IMR-90 (cell line): ENCODE data around the gene SOD1. TPM values are rescaled to one million over a fixed set of nuclear protein-coding genes. Genes with fewer than 3 reads are reported as not detected.
"Not testable (repeated sequence)": the region's sequence is repeated elsewhere in the genome, so short reads cannot be mapped to it uniquely, and the experiment has no call there.

Experiments
- ATAC-seq: fragments of 200-7000 bp; cut with Tn5 transposase; 2 replicates; pipeline ENCODE4 v1.9.1; 2020; ENCODE audit warnings: low read depth, mild to moderate bottlenecking, moderate library complexity
- BruUV-seq: library from RNA; stranded (reverse); fragments of 400-500 nt; replicated peaks from 2 replicates; lab custom pipeline; 2021; lab: Mats Ljungman, UMichigan
- CTCF ChIA-PET: fragments of 300-600 bp; formaldehyde crosslinking; extraction: SDS; loops from one replicate; lab custom pipeline; 2021; ENCODE audit warnings: antibody characterized with exemption; lab: Yijun Ruan, JAX
- POLR2A ChIA-PET: fragments of 300-600 bp; sonication (Branson Sonifier 250); formaldehyde crosslinking; loops from one replicate; lab custom pipeline; 2022; ENCODE audit warnings: antibody characterized with exemption; ENCODE audit not compliant: unreplicated experiment; lab: Charles Lee
- DNase-seq: peaks from one replicate; pipeline ENCODE4 v3.0.0; 2013
- H2AFZ ChIP-seq: replicated peaks from 2 replicates; pipeline ENCODE3; 2013; ENCODE audit warnings: low read length, mild to moderate bottlenecking; ENCODE audit not compliant: poor library complexity
- H2AK5ac ChIP-seq: 2 replicates; pipeline ENCODE4 v1.6.1; 2013; ENCODE audit warnings: low read depth, low read length, inconsistent platforms
- H2AK9ac ChIP-seq: replicated peaks from 2 replicates; pipeline ENCODE3; 2013; ENCODE audit warnings: mild to moderate bottlenecking, low read depth, low read length, moderate library complexity; ENCODE audit not compliant: poor library complexity
- H2BK120ac ChIP-seq: 2 replicates; pipeline ENCODE4 v1.6.1; 2013; ENCODE audit warnings: low read depth, low read length, inconsistent platforms
- H2BK15ac ChIP-seq: 3 replicates; pipeline ENCODE4 v1.6.1; 2013; ENCODE audit warnings: low read depth, low read length, inconsistent platforms
- H2BK20ac ChIP-seq: 2 replicates; pipeline ENCODE4 v1.6.1; 2013; ENCODE audit warnings: low read depth, mild to moderate bottlenecking, inconsistent platforms, low read length, moderate library complexity
- H2BK5ac ChIP-seq: 2 replicates; pipeline ENCODE4 v1.6.1; 2013; ENCODE audit warnings: mild to moderate bottlenecking, low read depth, low read length, inconsistent platforms; ENCODE audit not compliant: poor library complexity, severe bottlenecking
- H3K14ac ChIP-seq: replicated peaks from 2 replicates; pipeline ENCODE4 v1.6.1; 2013; ENCODE audit warnings: low read depth, low read length, inconsistent platforms
- H3K18ac ChIP-seq: 2 replicates; pipeline ENCODE4 v1.6.1; 2013; ENCODE audit warnings: low read depth, low read length, control low read depth
- H3K23ac ChIP-seq: 2 replicates; pipeline ENCODE4 v1.6.1; 2013; ENCODE audit warnings: low read depth, low read length, inconsistent platforms
- H3K27ac ChIP-seq: 2 replicates; pipeline ENCODE4 v1.5.1; 2013; ENCODE audit warnings: mild to moderate bottlenecking, control low read depth, low read length; ENCODE audit not compliant: insufficient read depth
- H3K27me3 ChIP-seq: 2 replicates; pipeline ENCODE4 v1.6.1; 2013; ENCODE audit warnings: low read length; ENCODE audit not compliant: control insufficient read depth, insufficient read depth
- H3K36me3 ChIP-seq: 2 replicates; pipeline ENCODE4 v1.6.1; 2013; ENCODE audit warnings: low read length, mixed read lengths; ENCODE audit not compliant: control insufficient read depth, insufficient read depth
- H3K4ac ChIP-seq: 2 replicates; pipeline ENCODE4 v1.6.1; 2013; ENCODE audit warnings: low read depth, low read length, inconsistent platforms
- H3K4me1 ChIP-seq: 2 replicates; pipeline ENCODE4 v1.6.1; 2013; ENCODE audit warnings: low read length, mixed read lengths; ENCODE audit not compliant: control insufficient read depth, insufficient read depth
- H3K4me2 ChIP-seq: 2 replicates; pipeline ENCODE4 v1.6.1; 2013; ENCODE audit warnings: low read depth, mild to moderate bottlenecking, control low read depth, low read length, moderate library complexity
- H3K4me3 ChIP-seq: 2 replicates; pipeline ENCODE4 v1.5.1; 2013; ENCODE audit warnings: low read depth, mild to moderate bottlenecking, control low read depth, low read length, moderate library complexity; ENCODE audit not compliant: insufficient read depth
- H3K56ac ChIP-seq: 2 replicates; pipeline ENCODE4 v1.6.1; 2013; ENCODE audit warnings: low read length, inconsistent platforms; ENCODE audit not compliant: insufficient read depth; ENCODE audit errors: extremely low read depth
- H3K79me1 ChIP-seq, 2 experiments: 2 replicates each; pipeline ENCODE4 v1.6.1; 2013; ENCODE audit warnings: low read length in 2 of 2, inconsistent platforms in 1 of 2, low read depth in 1 of 2
- H3K9ac ChIP-seq: 2 replicates; pipeline ENCODE4 v1.6.1; 2013; ENCODE audit warnings: low read depth, low read length, control low read depth
- H3K9me1 ChIP-seq: 2 replicates; pipeline ENCODE4 v1.6.1; 2013; ENCODE audit warnings: low read length, inconsistent platforms; ENCODE audit not compliant: insufficient read depth
- H3K9me3 ChIP-seq: 2 replicates; pipeline ENCODE4 v1.6.1; 2013; ENCODE audit warnings: low read length; ENCODE audit not compliant: control insufficient read depth, insufficient read depth
- H4K20me1 ChIP-seq: 2 replicates; pipeline ENCODE4 v1.6.1; 2013; ENCODE audit warnings: low read length, inconsistent platforms; ENCODE audit not compliant: insufficient read depth
- H4K5ac ChIP-seq: 2 replicates; pipeline ENCODE4 v1.6.1; 2013; ENCODE audit warnings: mild to moderate bottlenecking, low read depth, low read length, control low read depth
- H4K8ac ChIP-seq, 2 experiments: 2 replicates each; pipeline ENCODE4 v1.6.1; 2013; ENCODE audit warnings: low read depth in 2 of 2, low read length in 2 of 2, control low read depth in 1 of 2, inconsistent platforms in 1 of 2
- H4K91ac ChIP-seq: 2 replicates; pipeline ENCODE4 v1.6.1; 2013; ENCODE audit warnings: low read depth, low read length, inconsistent platforms; ENCODE audit not compliant: insufficient read depth
- CEBPB ChIP-seq: IDR thresholded peaks from 2 replicates; pipeline ENCODE4 v1.6.1; 2012; ENCODE audit warnings: low read depth, low read length, improper control_type of control experiment
- CHD1 ChIP-seq: IDR thresholded peaks from 2 replicates; pipeline ENCODE4 v1.6.1; 2012; ENCODE audit warnings: low read depth, low read length, improper control_type of control experiment
- WGBS, 2 experiments: methylation state at CpG; one replicate each; pipeline versions ENCODE4 v1.1.5 to v1.1.7; 2013; ENCODE audit warnings: missing lambda C conversion rate in 2 of 2; ENCODE audit not compliant: insufficient read length in 1 of 2; ENCODE audit errors: extremely low coverage in 2 of 2; 5-methylcytosine and 5-hydroxymethylcytosine counted together
- dilution Hi-C: fragments of 300-500 bp; cut with HindIII; formaldehyde crosslinking; loops from one replicate; pipeline ENCODE4 v1.14.3; 2018; ENCODE audit warnings: low sequenced_read_pairs; ENCODE audit not compliant: unreplicated experiment
- in situ Hi-C: fragments of 300-500 bp; cut with MboI; formaldehyde crosslinking; loops from 3 replicates; pipeline ENCODE4 v1.14.3; 2019; ENCODE audit warnings: low sequenced_read_pairs, inconsistent platforms, mixed read lengths
- intact Hi-C: fragments of 100-400 bp; cut with micrococcal nuclease; formaldehyde crosslinking; loops from 2 replicates; pipeline ENCODE4 v1.10.0; 2022
- polyA plus RNA-seq, 3 experiments: library from polyadenylated mRNA; depleted of rRNA; stranded (reverse); fragments of >200 nt; gene quantifications; 2 replicates each; pipeline ENCODE4 v1.2.3, GENCODE V29; 2012; ENCODE audit warnings: low replicate concordance in 1 of 3
- total RNA-seq: library from RNA; depleted of rRNA; stranded (reverse); fragments of >200 nt; gene quantifications from 2 replicates; pipeline ENCODE4 v1.2.3, GENCODE V29; 2012
- TF ChIP-seq, protein P1 (sequence below): fragments of 150-350 bp; IDR thresholded peaks from 2 replicates; pipeline ENCODE4 v1.6.1; 2016; ENCODE audit warnings: low read depth, mild to moderate bottlenecking, low read length, moderate library complexity, borderline replicate concordance

Gene SOD1
- total and polyA plus RNA-seq, 2 of the 4 experiments (the other 2 are of a cell fraction), result 312 to 392 TPM

DNA sequence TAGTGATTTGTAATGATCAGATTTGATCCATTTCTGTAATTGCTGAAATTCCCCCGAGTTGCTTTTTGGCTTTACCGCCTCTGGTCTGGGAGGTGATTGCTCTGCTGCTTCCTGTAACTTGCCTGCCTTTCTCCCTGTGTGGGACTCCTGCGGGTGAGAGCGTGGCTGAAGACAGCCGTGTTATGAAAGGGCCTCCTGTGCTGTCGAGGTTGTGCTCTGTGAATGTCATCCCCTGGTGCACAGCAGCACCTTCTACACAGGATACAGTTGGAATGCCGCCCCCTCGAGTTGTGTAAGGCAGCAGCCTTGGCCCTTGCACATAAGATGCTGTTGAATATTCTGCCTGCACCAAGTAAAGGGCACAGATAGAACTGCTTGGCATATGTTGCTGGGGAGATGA is 5.9 kb downstream of the SOD1 start:
- peak; percentile 54 for DNase-seq
- BruUV-seq, result no TSS peak

DNA sequence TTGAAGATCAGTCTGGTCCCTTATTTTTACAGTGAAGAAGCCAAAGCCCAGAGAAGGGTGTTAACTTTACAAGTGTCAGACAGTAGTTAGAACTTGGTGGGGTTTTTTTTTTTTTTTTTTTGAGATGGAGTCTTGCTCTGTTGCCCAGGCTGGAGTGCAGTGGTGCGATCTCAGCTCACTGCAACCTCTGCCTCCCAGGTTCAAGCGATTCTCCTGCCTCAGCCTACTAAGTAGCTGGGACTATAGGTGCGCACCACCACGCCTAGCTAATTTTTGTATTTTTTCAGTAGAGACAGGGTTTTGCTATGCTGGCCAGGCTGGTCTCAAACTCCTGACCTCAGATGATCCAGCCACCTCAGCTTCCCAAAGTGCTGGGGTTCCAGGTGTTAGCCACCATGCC is 6.4 kb downstream of the SOD1 start:
- in situ Hi-C loops, POLR2A ChIA-PET, H3K4ac ChIP-seq, H2BK5ac ChIP-seq, H3K27me3 ChIP-seq, H3K9me3 ChIP-seq, H3K9me1 ChIP-seq, H3K4me1 ChIP-seq, H3K23ac ChIP-seq, H2BK15ac ChIP-seq, H2AFZ ChIP-seq, H3K9ac ChIP-seq, H2BK20ac ChIP-seq, DNase-seq, BruUV-seq, H2BK120ac ChIP-seq, H4K5ac ChIP-seq, H2AK5ac ChIP-seq, H3K18ac ChIP-seq, CTCF ChIA-PET, dilution Hi-C loops, ATAC-seq, H3K4me3 ChIP-seq, H3K56ac ChIP-seq, H4K91ac ChIP-seq, H3K27ac ChIP-seq, H3K14ac ChIP-seq, H2AK9ac ChIP-seq, H3K4me2 ChIP-seq: not testable (repeated sequence)
- intact Hi-C loops, result loop anchor here (5.0 kb wide), 1 partner anchor 56 kb away; no protein-coding TSS in a partner anchor
- Histone ChIP-seq H3K79me1 (peaks cover 16 to 52% of the 10 kb centered on the region in 2 experiments), H4K8ac (0 out of 4 replicates have a peak overlapping the region, but pooled peaks of 1 of the 2 experiments have one; percentile 29), H3K36me3 (peaks cover 25% of the 10 kb centered on the region), H4K20me1 (peaks cover 30% of the 10 kb centered on the region)
- no CpG with 5 or more reads among the region's 4 CpGs for WGBS, 2 experiments

More for the DNA sequence above, 5.9 kb downstream of the SOD1 start:
- dilution Hi-C loops (no loop called here), intact Hi-C loops (loop anchor here (5.0 kb wide), 1 partner anchor 57 kb away; no protein-coding TSS in a partner anchor), in situ Hi-C loops (no loop called here)
- no peak overlapping the region for H3K14ac ChIP-seq
- no peaks in the 10 kb centered on the region for H3K9me3 ChIP-seq
- H3K27ac ChIP-seq, result no peak overlapping the region
- no peak overlapping the region for H4K8ac ChIP-seq
- H3K18ac ChIP-seq, result no peak overlapping the region
- no peak overlapping the region for H2BK5ac ChIP-seq
- H4K91ac ChIP-seq, result no peak overlapping the region
- 100% methylated on average over 1 of the region's 8 CpGs; no CpG with 5 or more reads in 1 of the 2 experiments for WGBS, 2 experiments
- peak; percentile 44 for ATAC-seq
- H2AK9ac ChIP-seq, result peak overlapping the region; percentile 33
- no peak overlapping the region; the same call in 1 of the 2 replicates for H3K4me2 ChIP-seq
- no peaks in the 10 kb centered on the region for H3K27me3 ChIP-seq
- no peak overlapping the region for H3K9ac ChIP-seq
- H3K4me3 ChIP-seq, result no peak overlapping the region
- no peak overlapping the region for H2AK5ac ChIP-seq
- H3K36me3 ChIP-seq, result peaks cover 25% of the 10 kb centered on the region
- no peak overlapping the region for H2BK120ac ChIP-seq
- H3K56ac ChIP-seq, result no peak overlapping the region
- H2AFZ ChIP-seq, result peak overlapping the region; percentile 57
- CTCF ChIA-PET, result no interaction called here
- H3K4me1 ChIP-seq, result peaks cover 5% of the 10 kb centered on the region
- no peak overlapping the region for H2BK20ac ChIP-seq
- H3K79me1 ChIP-seq, result peaks cover 16 to 55% of the 10 kb centered on the region in 2 experiments
- H4K5ac ChIP-seq, result no peak overlapping the region
- H4K20me1 ChIP-seq, result peaks cover 35% of the 10 kb centered on the region
- POLR2A ChIA-PET, result no interaction called here
- no peak overlapping the region for H2BK15ac ChIP-seq
- TF ChIP-seq, protein P1, sequence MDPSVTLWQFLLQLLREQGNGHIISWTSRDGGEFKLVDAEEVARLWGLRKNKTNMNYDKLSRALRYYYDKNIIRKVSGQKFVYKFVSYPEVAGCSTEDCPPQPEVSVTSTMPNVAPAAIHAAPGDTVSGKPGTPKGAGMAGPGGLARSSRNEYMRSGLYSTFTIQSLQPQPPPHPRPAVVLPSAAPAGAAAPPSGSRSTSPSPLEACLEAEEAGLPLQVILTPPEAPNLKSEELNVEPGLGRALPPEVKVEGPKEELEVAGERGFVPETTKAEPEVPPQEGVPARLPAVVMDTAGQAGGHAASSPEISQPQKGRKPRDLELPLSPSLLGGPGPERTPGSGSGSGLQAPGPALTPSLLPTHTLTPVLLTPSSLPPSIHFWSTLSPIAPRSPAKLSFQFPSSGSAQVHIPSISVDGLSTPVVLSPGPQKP, result no peak
- TF ChIP-seq CHD1, result no peak
- TF ChIP-seq CEBPB, result peak; percentile 45; the same call in 1 of the 2 replicates
- no peak overlapping the region for H3K4ac ChIP-seq
- no peak overlapping the region for H3K23ac ChIP-seq
- H3K9me1 ChIP-seq, result peaks cover 7% of the 10 kb centered on the region
